GM13977 (cell line): ENCODE results near the gene RPS6KA3.
"Not testable (repeated sequence)": the region's sequence is repeated elsewhere in the genome, so short reads cannot be mapped to it uniquely, and the experiment has no call there.

Source experiments
- DNase-seq: peaks from one replicate; pipeline ENCODE4 v3.0.0; 2012; ENCODE audit warnings: low spot score
- CTCF ChIP-seq: IDR thresholded peaks from 2 replicates; pipeline ENCODE4 v1.5.1; 2012; ENCODE audit warnings: mild to moderate bottlenecking, control low read depth; ENCODE audit not compliant: insufficient read depth; ENCODE audit errors: extremely low read depth, missing control alignments
- in situ Hi-C: fragments of 300-500 bp; cut with MboI; formaldehyde crosslinking; loops from one replicate; pipeline ENCODE4 v1.12.0; 2022; ENCODE audit warnings: low sequenced_read_pairs, low pct_unique_long_range_greater_than_20kb, mixed read lengths, inconsistent platforms; ENCODE audit not compliant: unreplicated experiment

The RPS6KA3 gene

GRCh38 chrX:20171887-20172286 is 94.8 kb downstream of the RPS6KA3 start:
- in situ Hi-C loops = no loop called here
- DNase-seq = no peak
- TF ChIP-seq CTCF = no peak

- in situ Hi-C loops, DNase-seq: not testable (repeated sequence)
Observed at GRCh38 chrX:20162516-20162915, 104.2 kb downstream of the RPS6KA3 start.

GRCh38 chrX:20159797-20160385 is 106.8 kb downstream of the RPS6KA3 start:
- TF ChIP-seq CTCF = no peak
- DNase-seq = no peak
- in situ Hi-C loops = no loop called here

- TF ChIP-seq CTCF = no peak
- DNase-seq = no peak
- in situ Hi-C loops = no loop called here
Observed at GRCh38 chrX:20151689-20152088, 115.0 kb downstream of the RPS6KA3 start.

GRCh38 chrX:20149326-20149725 is 117.4 kb downstream of the RPS6KA3 start:
- in situ Hi-C loops = no loop called here

GRCh38 chrX:20147561-20147960 is 119.1 kb downstream of the RPS6KA3 start:
- no peak for DNase-seq
- TF ChIP-seq CTCF = no peak
- in situ Hi-C loops = no loop called here

More at GRCh38 chrX:20149326-20149725, 117.4 kb downstream of the RPS6KA3 start:
- no peak for DNase-seq
- TF ChIP-seq CTCF = no peak

GRCh38 chrX:20144491-20144890 is 122.2 kb downstream of the RPS6KA3 start:
- no peak for DNase-seq
- in situ Hi-C loops = no loop called here
- TF ChIP-seq CTCF = no peak
